ENCODE results near the gene KRTAP10-12.

Gene KRTAP10-12

DNA sequence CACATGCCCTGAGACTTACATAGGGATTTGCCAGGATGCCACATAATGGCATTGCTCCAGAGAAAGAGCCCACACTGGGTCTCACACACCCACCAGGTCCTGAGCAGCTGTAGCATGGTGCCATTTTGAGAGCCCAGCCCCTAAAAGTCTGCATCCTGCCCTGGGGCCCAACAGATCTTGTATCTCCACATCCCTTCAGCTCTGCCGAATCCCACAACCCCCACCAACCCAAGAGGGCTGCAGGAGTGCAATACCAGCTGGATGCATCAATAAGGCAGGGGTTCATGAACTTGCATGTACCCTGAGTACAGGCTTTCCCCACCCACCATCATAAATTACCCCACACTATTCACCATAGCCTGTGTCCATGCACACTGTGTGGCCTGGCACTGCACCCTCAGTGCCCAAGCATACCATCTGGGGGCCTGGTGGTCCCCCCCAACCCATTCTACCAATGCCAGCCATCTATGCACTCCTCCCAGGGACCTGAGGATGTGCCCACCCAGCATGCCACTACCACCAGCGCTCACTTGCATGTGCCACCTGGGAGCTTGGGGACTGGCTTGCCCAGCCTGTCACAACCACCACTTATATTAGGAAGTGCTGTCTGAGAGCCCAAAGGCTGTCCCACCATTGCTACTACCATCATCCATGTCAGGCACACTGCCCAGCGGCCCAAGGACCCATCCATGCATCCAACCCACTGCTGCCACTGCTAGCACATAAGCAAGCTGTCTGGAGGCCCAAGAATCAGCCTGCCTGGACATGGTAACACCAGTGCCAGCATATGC, 26.1 kb upstream of the KRTAP10-12 start:
- TF ChIP-seq POLR2A (IDR thresholded peaks at IDR 0.05; ENCODE audit: extremely low read depth, insufficient read length): no peak
- TF ChIP-seq, protein P1, sequence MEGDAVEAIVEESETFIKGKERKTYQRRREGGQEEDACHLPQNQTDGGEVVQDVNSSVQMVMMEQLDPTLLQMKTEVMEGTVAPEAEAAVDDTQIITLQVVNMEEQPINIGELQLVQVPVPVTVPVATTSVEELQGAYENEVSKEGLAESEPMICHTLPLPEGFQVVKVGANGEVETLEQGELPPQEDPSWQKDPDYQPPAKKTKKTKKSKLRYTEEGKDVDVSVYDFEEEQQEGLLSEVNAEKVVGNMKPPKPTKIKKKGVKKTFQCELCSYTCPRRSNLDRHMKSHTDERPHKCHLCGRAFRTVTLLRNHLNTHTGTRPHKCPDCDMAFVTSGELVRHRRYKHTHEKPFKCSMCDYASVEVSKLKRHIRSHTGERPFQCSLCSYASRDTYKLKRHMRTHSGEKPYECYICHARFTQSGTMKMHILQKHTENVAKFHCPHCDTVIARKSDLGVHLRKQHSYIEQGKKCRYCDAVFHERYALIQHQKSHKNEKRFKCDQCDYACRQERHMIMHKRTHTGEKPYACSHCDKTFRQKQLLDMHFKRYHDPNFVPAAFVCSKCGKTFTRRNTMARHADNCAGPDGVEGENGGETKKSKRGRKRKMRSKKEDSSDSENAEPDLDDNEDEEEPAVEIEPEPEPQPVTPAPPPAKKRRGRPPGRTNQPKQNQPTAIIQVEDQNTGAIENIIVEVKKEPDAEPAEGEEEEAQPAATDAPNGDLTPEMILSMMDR (IDR thresholded peaks at IDR 0.05; ENCODE audit: low read depth, low read length): no peak
- TF ChIP-seq MYC (IDR thresholded peaks at IDR 0.05; ENCODE audit: low read depth, low read length): no peak
- TF ChIP-seq, protein P2, sequence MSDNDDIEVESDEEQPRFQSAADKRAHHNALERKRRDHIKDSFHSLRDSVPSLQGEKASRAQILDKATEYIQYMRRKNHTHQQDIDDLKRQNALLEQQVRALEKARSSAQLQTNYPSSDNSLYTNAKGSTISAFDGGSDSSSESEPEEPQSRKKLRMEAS (IDR thresholded peaks at IDR 0.05; ENCODE audit: low read depth, low read length): no peak
- H3K4me3 ChIP-seq (ENCODE audit: low read depth, low read length): no peak overlapping the region
- no peak for DNase-seq (ENCODE audit: low read depth)

DNA sequence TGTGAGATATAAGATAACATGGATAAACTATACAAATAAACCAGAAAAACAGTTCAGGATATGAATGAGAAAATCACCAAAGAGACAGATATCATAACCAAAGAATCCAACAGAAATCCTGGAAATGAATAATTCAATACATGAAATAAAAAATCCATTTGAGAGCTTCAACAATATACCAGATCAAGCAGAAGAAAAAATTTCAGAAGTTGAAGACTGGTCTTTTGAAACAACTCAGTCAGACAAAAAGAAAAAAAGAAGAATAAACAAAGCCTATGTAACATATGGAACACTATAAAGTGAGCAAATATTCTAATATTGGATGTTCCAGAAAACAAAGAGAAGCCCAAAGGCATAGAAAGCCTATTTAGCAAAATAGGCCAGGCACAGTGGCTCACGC, 25.1 kb upstream of the KRTAP10-12 start:
- no peak for DNase-seq (ENCODE audit: low read depth)
- H3K4me3 ChIP-seq (ENCODE audit: low read depth, low read length): no peak overlapping the region
- no peak for TF ChIP-seq MYC (IDR thresholded peaks at IDR 0.05; ENCODE audit: low read depth, low read length)
- TF ChIP-seq, protein P2 (IDR thresholded peaks at IDR 0.05; ENCODE audit: low read depth, low read length): no peak
- TF ChIP-seq POLR2A (IDR thresholded peaks at IDR 0.05; ENCODE audit: extremely low read depth, insufficient read length): no peak
- TF ChIP-seq, protein P1 (IDR thresholded peaks at IDR 0.05; ENCODE audit: low read depth, low read length): no peak

DNA sequence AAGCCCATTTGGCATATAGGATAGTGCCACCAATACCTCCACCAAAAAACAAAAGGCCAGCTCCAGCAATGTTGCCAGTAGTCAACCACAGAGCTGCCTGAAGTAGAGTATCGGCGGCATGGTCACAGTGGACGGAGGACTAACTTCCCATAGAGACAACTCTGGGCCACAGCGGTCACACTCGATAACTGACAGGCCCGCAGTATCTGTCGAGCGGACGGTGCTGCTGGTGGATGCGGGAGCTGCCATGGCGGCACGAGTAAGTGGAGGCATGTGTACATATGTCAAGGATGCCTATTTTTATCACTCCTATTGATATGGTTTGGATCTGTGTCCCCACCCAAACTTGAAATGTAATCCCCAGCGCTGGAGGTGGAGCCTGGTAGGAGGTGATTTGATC, 19.1 kb upstream of the KRTAP10-12 start:
- DNase-seq (ENCODE audit: low read depth): no peak
- no peak for TF ChIP-seq POLR2A (IDR thresholded peaks at IDR 0.05; ENCODE audit: extremely low read depth, insufficient read length)
- TF ChIP-seq, protein P2 (IDR thresholded peaks at IDR 0.05; ENCODE audit: low read depth, low read length): no peak
- TF ChIP-seq, protein P1 (IDR thresholded peaks at IDR 0.05; ENCODE audit: low read depth, low read length): no peak
- TF ChIP-seq MYC (IDR thresholded peaks at IDR 0.05; ENCODE audit: low read depth, low read length): no peak
- no peak overlapping the region for H3K4me3 ChIP-seq (ENCODE audit: low read depth, low read length)

DNA sequence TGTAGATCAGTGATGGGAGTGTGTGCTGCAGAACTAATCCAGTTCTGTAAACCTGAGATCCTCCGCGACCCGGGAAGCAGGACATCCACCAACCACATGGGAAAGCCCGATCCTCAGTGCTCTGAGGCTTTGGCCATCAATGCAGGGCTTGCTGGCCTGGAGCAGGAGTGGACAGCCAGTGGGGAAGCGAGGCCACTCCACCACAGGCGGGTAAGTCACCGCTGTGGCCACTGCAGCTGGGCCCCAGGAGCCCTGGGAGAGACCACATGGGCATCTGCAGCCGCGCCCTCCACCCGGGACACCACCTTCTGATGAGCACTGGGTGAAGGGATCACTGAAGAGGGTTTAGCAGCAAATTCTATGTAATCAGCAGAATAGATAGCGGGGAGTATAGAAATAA, 15.8 kb upstream of the KRTAP10-12 start:
- TF ChIP-seq POLR2A (IDR thresholded peaks at IDR 0.05; ENCODE audit: extremely low read depth, insufficient read length): no peak
- TF ChIP-seq, protein P2 (IDR thresholded peaks at IDR 0.05; ENCODE audit: low read depth, low read length): no peak
- TF ChIP-seq, protein P1 (IDR thresholded peaks at IDR 0.05; ENCODE audit: low read depth, low read length): no peak
- no peak for TF ChIP-seq MYC (IDR thresholded peaks at IDR 0.05; ENCODE audit: low read depth, low read length)
- H3K4me3 ChIP-seq (ENCODE audit: low read depth, low read length): no peak overlapping the region

DNA sequence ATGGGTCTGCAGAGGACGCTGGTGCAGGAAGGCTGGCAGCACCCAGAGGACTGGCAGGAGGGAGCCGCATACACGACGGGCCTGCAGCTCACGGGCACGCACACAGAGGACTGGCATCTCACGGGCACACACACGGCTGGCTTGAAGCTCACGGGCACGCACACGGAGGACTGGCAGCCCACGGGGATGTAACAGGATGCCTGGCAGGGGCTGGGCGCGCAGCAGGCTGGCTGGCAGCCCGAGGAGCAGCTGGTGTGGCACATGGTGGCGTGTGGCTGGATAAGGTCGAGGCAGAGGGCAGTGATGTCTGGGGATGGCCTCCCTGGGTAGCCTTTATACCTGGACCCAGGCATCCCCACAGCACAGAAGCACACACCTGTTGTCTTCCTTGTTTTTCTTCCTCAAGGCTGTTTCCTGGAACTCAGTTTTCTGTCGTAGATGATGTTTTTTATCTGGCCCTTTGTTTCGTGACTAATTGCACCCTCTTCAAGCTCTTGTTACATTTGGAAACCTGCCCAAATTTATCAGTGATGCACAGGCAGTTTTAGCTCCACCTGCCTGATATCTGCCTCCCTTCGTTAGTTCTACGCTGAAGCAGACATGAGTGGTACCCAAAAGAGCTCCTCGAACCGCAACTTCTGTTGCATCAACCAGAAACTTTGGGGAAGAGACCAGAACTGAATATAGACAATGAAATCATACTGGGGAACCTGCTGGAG, 15.0 kb upstream of the KRTAP10-12 start, which contains the start of gene KRTAP12-1:
TSS of gene KRTAP12-1 (minus strand) at position 303 of the 719 bp plus-strand sequence. CDS start at position 263, 40 bp downstream.
- H3K4me3 ChIP-seq (ENCODE audit: low read depth, low read length): no peak within 1 kb of the TSS
- TF ChIP-seq POLR2A (IDR thresholded peaks at IDR 0.05; ENCODE audit: extremely low read depth, insufficient read length) (no peak), MYC (IDR thresholded peaks at IDR 0.05; ENCODE audit: low read depth, low read length) (no peak)
- TF ChIP-seq, protein P1 (IDR thresholded peaks at IDR 0.05; ENCODE audit: low read depth, low read length): no peak
- TF ChIP-seq, protein P2 (IDR thresholded peaks at IDR 0.05; ENCODE audit: low read depth, low read length): no peak
- no peak for DNase-seq (ENCODE audit: low read depth)

More for the DNA sequence above, 15.8 kb upstream of the KRTAP10-12 start:
- DNase-seq (ENCODE audit: low read depth): no peak

Data from NB4 (cell line).